Renal cortical epithelial cell (primary cell): ENCODE measurements around the gene SCYL3. TPM values are rescaled to one million over a fixed set of nuclear protein-coding genes. Genes with fewer than 3 reads are reported as not detected.
"Not testable (repeated sequence)": the region's sequence is repeated elsewhere in the genome, so short reads cannot be mapped to it uniquely, and the experiment has no call there.

Source experiments
- DNase-seq: peaks from one replicate; pipeline ENCODE4 v3.0.0-alpha.2; 2011; ENCODE audit warnings: low read depth
- total RNA-seq: library from RNA; depleted of rRNA; stranded (reverse); fragments of >200 nt; gene quantifications from 2 replicates; pipeline ENCODE4 v1.2.3, GENCODE V29; 2014

SCYL3 gene, protein sequence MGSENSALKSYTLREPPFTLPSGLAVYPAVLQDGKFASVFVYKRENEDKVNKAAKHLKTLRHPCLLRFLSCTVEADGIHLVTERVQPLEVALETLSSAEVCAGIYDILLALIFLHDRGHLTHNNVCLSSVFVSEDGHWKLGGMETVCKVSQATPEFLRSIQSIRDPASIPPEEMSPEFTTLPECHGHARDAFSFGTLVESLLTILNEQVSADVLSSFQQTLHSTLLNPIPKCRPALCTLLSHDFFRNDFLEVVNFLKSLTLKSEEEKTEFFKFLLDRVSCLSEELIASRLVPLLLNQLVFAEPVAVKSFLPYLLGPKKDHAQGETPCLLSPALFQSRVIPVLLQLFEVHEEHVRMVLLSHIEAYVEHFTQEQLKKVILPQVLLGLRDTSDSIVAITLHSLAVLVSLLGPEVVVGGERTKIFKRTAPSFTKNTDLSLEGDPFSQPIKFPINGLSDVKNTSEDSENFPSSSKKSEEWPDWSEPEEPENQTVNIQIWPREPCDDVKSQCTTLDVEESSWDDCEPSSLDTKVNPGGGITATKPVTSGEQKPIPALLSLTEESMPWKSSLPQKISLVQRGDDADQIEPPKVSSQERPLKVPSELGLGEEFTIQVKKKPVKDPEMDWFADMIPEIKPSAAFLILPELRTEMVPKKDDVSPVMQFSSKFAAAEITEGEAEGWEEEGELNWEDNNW
- total RNA-seq, result 8.7 and 10.3 TPM in 2 replicates

DNA sequence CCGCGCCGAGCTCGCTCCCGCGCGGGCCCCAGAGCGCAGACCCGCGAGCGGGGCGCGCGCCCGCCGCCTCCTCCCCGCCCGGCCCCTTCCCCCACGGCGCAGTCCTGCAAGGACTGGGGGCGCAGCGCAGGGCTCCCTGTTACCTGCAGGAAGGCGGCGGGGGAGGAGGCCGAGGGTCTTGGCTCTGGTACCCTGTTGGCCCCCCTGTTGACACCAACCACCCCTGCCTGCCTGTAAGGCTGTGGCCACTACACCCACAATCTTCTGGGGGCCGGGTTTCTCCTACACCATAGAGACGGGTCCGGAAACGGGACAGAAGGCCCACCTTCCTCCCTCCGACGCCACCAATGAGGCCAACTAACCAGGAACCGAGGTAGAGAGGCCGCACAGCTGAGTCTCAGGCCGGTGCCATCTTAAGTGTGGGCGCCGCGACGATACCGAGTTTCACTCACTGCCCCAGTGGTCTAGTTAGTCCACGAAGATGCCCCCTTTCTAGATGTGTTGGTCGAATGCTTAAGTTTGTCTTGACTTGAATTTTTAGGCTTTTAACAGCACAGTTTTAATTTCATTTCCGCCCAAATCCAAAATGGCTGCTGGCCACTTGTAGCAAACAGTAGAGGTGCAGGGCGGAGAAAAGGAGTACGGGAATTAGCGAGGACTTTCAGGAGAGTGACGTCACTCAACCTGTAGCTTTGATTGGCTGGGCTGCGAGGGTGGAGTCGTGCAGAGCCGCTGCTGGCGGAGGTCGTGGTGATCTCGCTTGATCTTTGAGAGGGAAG lies at the start of gene SCYL3:
TSS of gene SCYL3 (minus strand) at position 252 of the 779 bp plus-strand sequence. CDS start 5,056 bp downstream, outside the sequence.
- peak; percentile 98 for DNase-seq

DNA sequence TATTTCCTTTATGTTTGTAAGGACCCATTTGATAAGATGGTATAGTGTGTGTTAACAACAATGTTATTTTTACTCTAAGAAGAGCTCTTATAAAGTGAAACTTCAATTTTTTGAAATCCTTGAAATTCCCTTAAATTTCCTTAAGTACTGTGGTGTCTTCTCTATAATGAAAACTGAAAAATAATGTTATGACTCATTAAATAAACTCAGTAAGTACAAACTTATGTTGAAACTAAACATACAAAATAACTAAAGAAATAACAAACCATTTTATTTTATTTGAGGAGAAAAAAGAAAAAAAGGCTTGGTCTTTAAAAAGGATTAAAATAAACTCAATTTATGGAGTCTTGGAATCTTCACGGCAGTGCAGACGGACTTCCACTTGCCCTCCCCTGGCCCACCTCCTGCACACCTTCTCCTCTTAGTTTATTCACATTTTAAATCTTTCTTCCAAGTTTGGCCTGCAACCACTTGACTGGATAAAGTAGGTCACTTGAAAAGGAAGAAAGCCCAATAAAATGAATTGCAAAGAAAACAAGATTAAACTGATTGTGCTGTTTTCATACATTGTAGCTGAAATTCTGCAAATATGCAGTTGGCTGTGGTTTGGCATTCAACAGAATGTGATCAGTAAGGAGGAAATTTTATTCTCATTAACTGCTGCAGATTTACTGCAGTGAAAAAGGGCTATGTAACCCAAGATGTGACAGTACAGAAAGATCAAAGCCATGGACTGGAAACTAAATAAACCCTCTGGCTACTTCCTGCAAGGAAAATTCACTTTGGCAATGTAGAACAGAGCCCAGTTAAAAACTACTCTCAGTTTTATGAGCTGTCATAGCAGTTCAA lies 48.5 kb upstream of the SCYL3 start:
- peak; percentile 45 for DNase-seq

DNA sequence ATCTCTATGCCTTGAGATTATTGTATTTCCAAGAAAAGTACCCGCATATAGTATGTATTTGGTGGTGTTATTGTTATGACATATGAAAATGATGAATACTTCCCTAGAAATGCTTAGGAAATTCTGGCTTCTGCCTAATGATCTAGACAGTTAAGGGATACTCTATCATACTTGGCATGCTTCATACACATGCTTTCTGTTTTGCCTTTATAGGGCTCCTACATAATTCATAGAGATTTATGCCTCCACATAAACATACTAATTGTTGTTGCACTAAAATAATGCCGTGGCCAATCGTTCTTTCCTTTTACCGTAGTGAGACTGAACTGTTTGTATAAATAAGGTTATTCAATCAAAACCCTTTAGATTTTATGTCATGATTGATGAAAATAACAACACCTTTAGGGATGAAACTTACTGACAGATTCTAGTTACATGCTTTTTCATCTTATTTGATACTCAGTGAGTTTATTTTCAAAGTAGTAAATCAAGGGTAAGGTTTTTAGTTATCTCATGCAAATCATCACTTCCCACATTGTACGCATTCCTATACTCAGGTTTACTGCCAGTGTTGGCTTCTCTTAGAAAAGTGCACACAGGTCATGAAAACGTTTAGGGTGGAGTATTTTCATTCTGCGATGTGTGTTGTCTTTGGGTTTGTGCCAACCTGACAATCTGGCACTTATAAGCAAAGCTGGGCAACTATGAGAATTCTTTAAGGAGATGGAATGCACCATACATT lies 40.5 kb upstream of the SCYL3 start:
- peak; percentile 55 for DNase-seq

DNA sequence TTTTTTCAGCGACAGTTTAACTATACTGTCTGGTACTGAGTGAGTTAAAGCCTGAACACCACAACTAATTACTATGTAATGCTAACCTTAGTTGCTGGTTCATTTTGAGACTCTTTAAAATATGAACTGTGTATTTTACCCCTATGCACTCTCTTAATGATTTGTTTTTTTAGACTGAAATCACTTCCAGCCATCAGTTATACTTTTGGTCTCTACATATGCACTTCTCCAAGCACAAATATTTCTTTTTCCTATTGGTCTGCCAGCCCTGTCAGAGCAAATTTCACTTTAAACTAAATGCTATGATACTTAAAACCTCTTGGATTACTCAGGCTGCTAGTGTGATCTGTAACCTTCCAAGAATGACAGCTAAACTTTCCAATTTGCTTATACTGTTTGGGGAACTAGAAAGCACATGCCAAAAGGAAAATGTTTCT lies 38.1 kb upstream of the SCYL3 start:
- no peak for DNase-seq

DNA sequence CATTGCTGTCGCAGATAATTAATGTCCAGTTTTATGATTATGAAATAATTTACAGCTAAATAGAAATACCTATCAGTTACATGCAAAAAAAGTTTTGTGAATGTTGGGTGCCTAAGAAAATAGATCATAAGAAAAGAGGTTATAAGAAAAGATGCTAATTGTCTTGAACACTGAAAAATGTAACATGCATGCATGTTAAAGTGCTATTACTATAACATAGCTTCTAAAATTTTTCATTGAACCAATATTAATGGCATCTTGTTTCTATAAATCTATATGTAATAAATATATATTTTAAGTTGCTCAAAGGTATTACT lies 35.5 kb upstream of the SCYL3 start:
- no peak for DNase-seq

DNA sequence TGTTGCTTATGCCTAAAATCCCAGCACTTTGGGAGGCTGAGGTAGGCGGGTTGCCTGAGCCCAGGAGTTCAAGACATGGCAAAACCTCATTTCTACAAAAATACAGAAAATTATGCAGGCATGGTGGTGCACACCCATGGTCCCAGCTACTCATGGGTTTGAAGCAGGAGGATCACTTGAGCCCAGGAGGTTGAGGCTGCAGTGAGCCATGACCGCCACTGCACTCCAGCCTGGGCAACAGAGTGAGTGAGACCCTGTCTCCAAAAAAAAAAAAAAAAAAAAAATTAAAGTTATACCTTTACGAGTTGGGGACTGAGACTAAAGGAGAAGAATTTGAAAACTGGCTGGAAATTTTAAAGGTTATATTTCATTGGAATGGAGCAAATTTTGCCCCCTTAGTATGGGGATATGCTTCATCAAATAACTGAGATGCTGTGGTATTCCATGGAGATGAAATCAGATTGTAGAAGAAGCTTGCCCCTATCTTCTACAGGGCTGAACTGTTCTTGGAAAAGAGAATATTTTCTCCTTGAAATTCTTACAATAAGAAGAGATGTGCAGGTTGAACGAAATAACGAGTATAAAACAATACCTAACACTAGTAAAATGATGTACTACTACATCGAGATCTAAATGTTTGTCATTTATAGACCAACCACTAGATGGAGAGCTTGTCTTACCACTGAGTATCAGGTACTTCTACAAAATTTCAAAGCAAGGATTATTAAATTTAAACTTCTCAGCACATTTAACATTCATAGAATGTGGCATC lies 34.9 kb upstream of the SCYL3 start:
- DNase-seq, result peak; percentile 67

DNA sequence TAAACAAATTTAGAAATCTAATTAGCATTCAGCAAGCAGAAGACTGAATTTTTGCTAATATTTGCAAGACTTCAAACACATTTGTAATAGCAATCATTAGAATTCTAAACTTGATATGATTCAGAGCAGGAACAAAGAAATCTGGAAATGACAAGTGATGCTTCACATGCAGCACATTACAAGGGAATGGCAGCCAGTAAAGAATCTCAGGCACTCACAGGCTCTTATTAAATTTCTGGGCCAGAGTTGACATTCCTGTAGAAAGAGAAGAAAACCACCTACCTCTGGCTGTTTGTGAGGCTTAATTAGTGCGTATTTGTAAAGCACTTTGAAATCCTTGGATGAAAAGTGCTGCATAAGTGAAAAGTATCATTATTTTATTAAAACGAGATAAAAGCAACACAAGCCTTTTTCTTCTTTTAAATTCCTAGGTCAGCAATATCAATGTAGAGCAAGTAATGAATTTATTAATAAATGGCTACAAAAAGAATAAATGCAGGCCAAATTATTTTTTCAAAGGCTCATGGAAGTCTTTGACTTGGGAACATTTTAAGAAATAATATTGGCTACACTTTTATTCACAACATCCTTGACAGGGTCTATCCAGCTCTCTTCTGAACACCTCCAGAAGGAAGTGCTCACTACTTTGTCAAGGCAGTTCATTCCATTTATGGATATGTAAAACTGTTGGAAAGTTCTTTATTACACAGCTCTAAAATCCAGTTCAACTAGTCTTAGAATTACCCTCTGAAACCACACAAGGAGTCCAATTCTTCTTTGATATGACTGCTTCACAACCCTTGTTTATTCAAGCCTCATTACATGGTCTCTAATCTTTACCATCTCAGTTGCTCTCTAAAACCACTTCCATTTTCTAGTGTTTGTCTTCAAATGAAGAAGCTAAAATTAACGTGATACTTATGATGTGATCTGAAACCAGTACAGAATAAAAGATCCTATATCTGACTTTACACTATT lies 32.1 kb upstream of the SCYL3 start:
- peak; percentile 11 for DNase-seq

DNA sequence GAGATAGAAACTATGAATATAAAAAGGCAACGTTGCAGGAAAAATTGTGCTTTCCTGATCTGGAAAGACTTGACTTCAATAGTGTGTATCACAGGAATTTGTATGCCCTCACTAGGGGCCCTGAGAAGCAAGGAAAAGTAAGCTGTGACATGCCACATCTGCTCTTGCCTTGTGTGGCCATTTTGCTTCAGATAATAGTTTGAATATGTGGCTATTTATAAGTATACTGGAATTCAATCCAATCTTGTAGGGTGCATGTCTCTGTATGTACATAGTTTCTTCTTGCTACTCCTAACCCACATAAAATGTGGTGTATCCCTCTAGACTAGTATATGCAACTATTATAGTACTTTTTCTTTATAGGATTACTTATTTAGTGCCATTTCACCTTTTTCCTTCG lies 31.1 kb upstream of the SCYL3 start:
- no peak for DNase-seq

DNA sequence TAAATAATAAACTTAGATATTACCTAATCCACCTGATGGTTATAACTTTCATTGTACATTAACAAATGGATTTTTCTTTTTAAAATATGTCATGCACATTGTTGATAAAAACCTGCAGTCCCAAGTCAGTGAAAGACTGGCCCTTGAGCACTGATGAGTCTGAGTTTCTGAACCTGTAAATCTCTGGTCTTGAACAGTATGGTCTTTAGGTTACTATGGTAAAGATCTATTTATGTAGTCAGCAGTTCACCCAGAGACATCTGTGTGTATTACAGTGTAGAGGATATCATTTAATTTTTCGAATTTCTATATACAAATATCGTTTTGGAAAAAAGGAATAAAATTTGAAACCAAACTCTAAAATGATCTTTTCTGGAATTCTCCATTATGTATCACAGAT lies 30.4 kb upstream of the SCYL3 start:
- no peak for DNase-seq

DNA sequence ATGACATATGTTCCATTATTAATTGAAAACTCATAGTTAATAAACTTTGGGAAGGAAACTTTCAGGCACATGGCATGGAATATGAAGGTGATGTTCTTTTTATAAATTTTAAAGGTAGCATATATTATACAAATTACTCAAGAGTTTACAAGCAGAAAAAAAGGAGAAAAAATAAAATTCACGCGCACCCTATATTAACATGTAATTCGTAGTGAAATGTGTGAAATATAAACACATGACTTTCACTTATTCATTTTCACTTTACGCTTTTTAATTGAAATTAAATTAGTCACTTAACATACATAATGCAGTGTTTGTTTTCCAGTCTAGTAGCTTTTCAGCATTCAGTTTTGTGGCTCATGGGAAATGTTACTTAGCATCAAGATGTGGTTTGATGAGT lies 27.4 kb upstream of the SCYL3 start:
- DNase-seq, result no peak

DNA sequence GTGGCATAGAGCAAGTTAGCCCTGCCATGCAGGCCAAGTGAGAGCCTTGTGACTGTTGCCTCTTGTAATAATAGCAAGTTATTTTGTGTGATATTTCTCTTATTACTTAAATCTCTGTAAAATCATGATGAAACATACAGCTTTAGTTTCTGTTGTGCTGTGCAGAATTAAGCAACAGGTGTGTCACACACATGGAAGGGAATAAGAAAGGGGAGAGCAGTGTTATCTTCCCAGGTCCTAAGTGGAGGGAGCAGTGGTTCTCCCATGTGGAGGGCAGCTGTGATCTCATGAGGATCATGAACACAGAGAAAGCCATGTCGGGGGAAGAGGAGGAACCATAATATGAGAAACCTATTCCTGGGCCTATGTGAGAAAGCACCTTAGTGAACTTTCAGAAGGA lies 25.2 kb upstream of the SCYL3 start:
- DNase-seq, result no peak

DNA sequence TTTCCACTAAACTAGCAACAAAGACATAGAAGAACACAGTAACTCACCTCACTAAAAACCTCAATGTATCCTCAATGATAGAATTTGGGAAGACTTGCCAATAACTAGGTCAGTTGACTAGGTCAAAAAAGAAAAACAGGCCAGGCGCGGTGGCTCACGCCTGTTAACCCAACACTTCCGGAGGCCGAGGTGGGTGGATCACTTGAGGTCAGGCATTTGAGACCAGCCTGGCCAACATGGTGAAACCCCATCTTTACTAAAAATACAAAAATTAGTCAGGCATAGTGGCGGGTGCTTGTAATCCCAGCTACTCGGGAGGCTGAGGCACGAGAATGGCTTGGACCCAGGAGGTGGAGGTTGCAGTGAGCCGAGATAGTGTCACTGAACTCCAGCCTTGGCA lies 24.5 kb upstream of the SCYL3 start:
- not testable (repeated sequence) for DNase-seq

DNA sequence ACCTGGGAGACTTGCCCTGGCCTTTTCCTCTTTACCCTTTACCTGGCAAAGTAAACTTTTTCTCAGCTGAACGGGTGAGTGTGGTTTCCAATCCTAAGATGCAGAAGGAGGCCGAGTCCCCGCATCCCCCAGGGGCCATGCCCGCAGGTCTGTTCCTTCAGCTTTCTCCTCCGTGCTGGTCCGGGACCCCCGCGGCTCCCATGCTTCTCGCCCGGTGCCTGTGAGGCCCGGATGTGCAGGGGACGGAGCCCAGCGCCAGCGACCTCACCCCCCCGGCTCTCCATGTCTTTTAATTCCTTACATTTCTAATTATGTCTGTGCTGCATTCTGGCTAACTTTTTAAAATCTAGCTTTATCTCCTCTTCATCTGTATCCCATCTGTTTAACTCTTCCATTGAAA lies 21.5 kb upstream of the SCYL3 start:
- DNase-seq, result no peak

DNA sequence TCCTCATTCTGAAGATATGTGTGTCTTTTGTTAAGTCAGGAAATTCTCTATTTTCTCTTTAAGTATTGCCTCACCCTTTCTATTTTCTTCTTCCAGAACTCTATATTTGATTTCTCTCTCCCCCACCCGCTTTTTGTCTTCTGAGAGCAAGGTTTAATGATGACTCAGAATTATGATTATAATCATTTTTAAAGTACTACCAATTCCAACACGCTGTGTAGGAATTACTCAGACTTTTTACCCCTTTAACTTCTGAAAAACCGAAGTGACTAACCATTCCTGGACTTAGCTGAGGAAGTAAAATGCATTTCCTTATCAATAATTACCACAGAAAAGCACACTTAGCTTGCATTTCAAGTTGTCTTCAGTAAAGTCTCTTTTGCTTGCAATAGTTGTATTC lies 20.8 kb upstream of the SCYL3 start:
- DNase-seq, result no peak

DNA sequence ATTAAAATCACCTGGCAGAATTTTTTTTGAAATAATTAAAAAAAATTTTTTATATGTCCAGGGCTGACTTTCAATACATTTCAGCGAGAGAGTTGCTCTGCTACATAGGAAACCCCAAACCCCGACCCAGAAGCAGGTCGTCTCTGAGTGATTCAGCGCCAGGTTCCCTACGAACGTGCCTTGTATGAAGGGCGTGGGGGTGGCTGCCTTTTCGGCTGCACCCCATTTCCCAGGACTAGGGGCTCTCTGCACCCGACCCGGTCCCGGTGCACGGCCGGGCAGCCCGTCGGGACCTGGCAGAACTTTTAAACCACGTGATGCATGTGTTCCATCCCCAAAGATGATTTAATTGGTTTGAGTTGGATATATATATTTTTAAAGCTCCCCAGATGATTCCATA lies 15.8 kb upstream of the SCYL3 start:
- no peak for DNase-seq

DNA sequence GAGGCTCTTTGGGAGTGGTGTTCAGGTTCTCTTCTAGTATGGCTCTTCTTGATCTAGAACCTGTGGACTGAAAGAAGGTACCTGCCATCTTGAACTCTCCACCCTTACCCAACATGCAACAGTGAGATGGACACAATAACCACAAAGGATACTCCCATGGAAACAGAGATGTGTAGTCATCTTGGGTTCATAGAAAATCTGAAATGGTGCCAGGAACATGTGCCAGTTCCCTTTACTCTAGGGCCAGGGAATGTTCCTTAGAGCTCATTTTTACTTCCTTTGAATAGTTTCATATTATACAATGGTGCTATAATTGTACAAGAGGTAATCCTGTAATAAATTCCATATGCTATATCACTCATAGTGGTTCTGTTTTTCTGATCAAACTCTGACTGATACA lies 13.2 kb upstream of the SCYL3 start:
- DNase-seq, result no peak

DNA sequence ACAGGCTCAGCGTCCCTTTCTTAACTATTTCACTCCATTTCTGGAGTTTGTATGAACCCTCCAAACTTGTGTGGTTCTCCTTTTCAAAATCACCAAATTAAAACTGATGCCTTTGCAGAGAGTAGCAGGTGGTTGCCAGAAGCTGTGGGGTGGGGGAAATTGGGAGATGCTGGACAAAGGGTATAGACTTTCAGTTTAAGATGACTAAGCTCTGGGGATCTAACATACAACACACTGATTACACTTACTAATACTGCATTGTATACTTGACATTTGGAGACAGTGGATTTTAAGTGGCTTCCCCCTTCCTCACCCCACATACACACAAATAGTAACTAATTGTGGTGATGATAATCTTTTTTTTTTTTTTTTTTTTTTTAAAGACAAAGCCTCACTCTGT lies 11.1 kb upstream of the SCYL3 start:
- DNase-seq, result no peak

DNA sequence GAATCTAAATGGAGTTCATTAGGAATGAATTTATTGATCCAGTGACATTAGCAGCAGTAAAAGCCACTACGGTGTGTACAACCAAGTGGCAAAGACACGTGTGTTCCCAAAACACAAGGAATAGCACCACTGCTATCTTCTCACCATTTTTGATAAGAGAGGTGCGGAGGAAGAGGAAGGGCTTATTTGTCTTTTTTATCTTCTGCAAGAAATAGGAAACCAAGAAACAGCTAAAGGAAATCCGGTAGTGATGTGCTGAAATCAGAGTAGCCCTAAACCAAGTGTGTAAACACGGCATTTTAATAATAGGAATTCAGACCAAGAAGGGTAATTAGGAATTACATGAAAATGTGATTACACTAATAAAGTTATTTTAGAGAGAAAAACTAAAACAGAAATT lies 9.1 kb upstream of the SCYL3 start:
- no peak for DNase-seq

DNA sequence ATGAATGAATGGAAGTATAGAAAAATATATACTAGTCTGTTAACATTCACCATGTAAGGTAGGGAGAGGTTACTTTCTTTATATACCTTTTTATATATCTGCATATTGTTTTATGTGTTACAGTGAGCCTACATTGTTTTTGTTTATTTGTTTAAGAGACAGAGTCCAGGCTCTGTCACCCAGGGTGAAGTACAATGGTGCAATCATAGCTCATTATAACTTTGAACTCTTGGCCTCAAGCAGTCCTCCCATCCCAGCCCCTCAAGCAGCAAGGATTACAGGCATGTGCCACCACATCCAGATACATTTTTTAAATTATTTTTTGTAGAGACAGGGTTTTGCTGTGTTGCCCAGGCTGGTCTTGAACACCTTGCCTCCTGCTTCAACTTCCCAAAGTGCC lies 7.4 kb upstream of the SCYL3 start:
- DNase-seq, result no peak
